GM19463 (cell line): ENCODE measurements around the gene PPP1R16B.
"Not testable (repeated sequence)": the region's sequence is repeated elsewhere in the genome, so short reads cannot be mapped to it uniquely, and the experiment has no call there.

Experiments used
- ATAC-seq: cut with Tn5 transposase; IDR thresholded peaks from one replicate; pipeline ENCODE4 v1.9.1; 2021; ENCODE audit warnings: mild to moderate bottlenecking, moderate library complexity; ENCODE audit not compliant: unreplicated experiment

PPP1R16B gene

DNA sequence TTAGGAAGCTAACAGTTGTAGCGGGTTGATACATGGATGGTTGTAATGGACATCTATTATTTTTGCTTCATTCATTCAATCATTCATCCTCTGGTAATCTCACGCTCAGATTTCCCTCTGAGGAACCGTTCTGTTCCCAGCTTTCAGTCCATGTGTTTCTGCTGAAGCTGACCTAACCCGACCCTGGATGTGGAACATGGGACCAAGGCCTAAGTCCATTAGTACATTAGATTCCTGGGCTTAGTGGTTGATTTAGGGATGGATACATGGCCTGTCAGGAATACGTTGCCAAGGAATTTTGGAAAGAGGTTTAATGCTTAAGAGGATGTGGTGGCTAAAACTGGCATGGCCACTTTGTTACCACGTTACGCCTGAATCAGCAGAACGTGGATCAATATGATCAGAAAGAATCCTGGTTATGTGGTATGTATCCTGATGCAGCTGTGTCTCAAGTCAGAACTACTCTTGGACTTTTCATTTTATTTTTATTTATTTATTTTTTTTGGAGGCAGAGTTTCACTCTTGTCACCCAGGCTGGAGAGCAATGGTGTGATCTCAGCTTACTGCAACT, 152.5 kb downstream of the PPP1R16B start:
- no peak for ATAC-seq

DNA sequence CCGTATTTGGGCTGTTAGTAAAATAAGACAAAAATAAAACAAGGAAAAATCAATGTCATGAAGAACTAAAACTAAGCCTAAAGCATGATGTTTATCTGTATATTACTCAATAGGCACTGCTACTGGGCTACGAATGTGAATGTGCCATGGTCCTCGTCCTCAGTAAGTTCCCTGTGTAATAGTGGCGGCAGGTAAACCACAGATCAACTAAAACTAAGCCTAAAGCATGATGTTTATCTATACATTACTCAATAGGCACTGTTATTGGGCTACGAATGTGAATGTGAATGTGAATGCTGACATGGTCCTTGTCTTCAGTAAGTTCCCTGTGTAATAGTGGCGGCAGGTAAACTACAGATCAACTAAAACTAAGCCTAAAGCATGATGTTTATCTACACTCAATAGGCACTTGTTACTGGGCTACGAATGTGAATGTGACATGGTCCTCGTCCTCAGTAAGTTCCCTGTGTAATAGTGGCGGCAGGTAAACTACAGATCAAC, 154.7 kb downstream of the PPP1R16B start:
- ATAC-seq = not testable (repeated sequence)

DNA sequence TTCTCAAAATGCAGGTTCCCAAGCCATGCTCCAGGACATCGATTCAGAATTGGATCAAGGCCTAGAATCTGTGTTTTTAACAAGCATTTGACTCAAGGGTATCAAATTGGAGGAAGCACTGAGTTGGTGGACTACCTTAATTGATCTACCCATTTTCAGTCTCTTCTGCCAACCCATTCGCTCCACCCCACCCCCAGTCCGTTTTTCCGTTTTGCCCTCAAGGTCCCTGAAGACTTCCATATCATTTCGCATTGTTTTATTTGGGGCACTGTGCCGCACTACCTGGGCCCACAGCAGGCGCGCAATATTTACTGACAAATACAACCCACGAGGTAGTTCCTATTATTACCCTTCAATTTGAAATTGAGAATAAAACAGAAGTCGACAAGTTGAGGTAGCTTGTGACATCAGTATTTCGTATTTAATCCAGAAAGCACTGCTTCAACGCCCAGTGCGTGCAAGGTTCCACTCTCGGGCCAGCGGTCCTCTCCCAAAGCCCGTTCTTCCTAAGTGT, 156.1 kb downstream of the PPP1R16B start:
- no peak for ATAC-seq

DNA sequence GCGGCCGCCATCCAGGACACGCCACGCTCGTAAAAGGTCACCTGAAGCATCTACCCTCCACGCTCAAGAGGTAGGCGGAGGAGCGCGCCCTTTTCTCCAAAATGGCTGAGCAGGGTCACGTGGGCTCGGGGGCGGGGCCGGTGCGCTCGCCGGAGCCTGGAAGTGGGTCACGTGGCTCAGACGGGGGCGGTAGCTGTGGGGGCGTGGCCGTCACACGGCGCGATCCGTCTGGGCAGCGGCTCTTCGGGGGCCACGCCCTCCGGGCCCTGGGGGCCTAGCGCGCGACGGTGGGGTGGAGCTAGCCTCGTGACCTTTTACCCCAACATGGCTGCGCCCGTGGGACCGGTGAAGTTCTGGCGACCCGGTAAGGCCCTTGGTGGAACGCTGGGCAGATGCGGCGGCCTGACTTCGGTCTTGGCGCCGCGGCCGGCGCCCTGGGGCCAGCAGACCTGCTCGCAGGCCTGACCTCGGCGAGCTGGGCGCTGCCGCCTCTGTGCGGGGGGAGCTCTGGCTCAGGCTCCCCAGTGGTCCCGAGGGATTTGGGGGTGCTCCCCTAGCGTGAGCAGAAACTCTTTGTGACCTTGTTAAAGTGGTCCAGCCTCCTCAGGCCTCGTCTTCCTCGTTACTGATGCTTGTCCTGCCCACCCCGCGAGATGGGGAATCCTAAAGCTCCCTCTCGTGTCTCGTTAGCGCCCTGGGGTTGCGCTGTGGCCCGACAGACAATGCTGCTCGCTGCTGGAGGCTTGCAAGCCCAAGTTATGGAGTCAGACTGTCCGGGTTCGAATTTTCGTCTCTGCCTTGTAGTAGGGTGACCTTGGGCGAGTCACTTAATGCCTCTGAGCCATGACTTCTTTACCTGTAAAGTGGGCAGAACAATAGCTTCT, 156.8 kb downstream of the PPP1R16B start, which contains the start of gene DHX35:
TSS of gene DHX35 (plus strand) at position 301 of the 884 bp plus-strand sequence. CDS start at position 325, 24 bp downstream.
- ATAC-seq = peak; percentile 95

DNA sequence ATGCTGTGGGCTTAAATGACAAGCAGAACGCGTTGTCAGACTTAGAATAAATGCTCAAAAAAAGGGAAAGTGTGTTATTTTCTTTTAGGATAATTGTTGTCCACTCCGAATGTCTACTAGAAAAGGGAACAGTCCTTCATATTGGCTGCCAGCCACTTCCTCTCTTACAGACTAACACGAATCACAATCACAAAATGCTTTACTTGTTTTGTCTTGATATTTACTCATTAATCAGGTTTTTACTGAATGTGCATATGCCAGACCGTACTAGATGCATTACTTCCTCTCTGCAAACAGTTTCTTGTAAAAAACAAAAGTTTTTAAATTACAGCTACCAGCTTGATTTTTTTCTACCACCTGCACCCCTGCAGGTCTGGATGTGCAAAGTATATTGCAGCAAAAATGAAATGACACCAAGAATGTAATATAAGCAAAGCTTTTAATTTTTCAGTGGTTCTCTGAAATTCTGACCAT, 157.5 kb downstream of the PPP1R16B start:
- no peak for ATAC-seq

DNA sequence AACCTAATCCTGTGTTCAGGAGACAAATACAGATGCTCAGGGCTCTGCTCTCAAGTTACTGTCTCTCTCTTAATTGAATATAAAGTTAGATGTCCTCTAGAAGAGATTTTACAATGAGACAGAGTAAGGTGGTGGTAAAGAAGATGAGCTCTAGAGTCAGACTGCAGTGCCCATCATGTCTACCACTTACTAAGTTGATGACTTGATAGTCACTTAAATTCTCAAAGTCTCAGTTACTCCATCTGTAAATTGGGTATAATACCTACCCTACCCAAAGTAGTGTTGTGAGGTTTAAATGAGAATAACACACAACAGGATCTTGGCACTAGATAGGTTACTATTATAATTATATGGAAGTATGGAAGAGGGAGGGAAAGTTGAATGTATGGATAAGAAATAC, 158.2 kb downstream of the PPP1R16B start:
- no peak for ATAC-seq

DNA sequence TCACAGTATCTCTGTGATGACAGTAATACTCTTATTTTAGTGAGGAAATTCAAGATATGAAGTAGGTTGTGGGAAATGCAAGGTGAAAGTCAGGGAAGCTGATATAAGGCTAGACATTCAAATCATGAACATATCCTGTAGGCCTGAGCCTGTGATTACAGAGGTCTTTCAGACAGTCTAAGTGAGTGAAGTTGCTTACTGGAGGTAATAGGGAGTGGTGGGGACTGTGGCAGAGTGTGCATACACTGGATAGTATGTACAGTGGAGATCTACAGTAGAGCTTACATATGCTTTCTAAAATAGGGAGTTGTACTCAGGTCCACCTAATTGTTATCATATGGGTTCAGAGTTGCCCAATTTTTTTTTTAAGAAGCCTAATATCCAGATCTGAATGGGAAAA, 159.8 kb downstream of the PPP1R16B start:
- ATAC-seq = no peak

DNA sequence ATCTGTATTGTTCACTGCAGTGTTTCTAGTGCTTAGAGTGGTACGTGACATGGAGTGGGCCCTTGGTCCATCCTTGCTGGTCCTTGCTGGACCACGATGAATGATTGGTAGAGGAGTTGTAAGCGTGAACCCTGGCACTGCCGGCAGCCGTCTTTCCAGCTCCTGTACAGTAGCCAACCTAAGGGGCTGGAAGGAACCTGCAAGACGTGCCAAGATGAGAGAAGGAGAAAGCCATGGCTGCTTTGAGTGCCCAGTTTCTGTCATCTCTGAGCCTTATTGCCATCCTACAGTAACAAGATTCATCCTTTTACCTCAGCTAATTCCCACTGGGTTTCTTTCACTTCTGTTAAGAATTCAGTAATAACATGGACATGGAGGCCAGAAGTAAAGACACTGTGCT, 162.6 kb downstream of the PPP1R16B start:
- no peak for ATAC-seq

DNA sequence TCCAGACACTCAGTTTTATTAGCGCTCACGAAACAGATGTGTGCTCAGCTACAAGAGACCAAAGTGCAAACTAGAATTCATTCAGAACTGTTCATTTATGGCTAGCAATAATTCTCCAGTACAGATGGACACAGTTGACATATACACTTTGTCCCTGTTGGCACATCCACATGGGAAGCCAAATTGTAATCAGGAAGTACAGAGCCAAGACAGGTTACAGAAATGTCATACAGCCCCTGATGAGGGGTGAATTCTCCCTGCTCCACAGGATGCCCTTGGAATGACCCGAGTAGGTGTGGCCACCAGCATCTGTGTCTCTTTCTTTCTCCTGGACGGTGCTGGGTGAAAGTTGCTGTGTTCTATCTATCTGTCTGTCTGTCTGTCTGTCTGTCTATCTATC, 164.2 kb downstream of the PPP1R16B start:
- no peak for ATAC-seq

DNA sequence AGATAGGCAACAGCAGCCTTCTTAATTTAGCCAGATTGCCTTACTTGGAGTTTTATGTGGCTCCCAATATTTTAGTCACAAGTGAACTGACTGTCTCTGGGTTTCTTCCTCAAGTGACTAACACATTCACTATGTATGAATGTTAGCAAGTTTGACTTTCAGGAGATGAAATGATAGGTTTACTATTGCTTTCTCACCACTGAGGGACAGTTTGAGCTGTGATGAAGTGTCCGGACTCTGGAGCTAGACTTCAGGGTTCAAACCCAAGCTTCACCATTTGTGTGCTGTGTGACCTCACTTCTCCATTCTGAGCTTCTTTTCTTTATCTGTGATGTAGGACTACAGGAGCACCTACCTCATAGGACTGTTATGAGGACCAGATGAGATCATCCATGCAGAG, 164.8 kb downstream of the PPP1R16B start:
- ATAC-seq = no peak
